H54 (cell line): ENCODE results near the gene CPAMD8.
A peak's percentile ranks its signal among the peaks of the same experiment; 100 is the strongest.

Experiments
- DNase-seq: peaks from one replicate; pipeline ENCODE4 v3.0.0; 2011; ENCODE audit warnings: low spot score, mixed read lengths; ENCODE audit not compliant: insufficient read length
- FAIRE-seq: peaks from 3 replicates; lab custom pipeline; 2011; peaks lifted over from hg19 to GRCh38; lab: Jason Lieb, UNC
- POLR2A ChIP-seq: IDR thresholded peaks from 2 replicates; pipeline ENCODE4 v1.6.1; 2011; ENCODE audit warnings: low read depth, mild to moderate bottlenecking, low read length

The CPAMD8 gene

GRCh38 chr19:17026706-17027534 lies at the start of gene CPAMD8:
Gene CPAMD8 (minus strand): TSS chr19:17026810. CDS start chr19:17026642, 168 bp downstream.
- FAIRE-seq (no peak), DNase-seq (no peak)
- TF ChIP-seq POLR2A: no peak

DNA sequence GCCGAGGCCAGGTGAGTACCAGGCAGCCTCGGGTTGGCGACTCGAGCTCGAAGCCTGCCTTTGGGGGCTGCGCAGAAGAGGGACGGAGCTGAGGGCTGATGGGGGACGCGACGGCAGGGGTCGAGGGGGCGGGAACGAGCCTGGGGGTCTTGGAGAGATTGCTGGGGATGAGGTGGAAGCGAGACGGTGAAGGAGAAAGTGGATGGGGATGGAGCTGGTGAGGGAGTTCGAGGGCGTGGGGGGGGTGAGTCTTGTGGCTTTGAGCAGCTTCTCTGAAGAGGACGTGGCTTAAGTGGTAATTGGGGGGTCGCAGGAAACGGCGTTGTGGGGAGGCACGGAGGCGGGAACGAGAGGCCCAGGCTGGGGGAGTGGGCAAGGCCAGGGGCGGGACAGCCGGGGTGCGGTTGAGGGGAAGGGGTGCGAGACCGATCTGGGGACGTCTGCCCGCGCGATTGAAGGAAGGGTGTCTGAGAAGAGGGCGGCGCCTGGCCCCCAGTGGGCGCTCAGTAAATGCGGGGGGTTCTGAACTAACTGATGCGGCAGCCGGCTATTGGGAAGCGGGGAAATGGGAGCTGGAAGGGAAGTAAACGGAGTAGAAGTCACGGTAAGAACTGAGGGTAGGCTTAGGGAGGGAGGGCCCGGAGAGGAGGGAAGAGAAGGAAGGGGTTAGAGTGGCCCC lies 49.4 kb upstream of the CPAMD8 start:
- TF ChIP-seq POLR2A: peak; percentile 59; the same call in 1 of the 2 replicates
- FAIRE-seq (no peak), DNase-seq (no peak)

- peak; percentile 46 for TF ChIP-seq POLR2A
- no peak for FAIRE-seq
- peak; percentile 95 for DNase-seq
Observed at GRCh38 chr19:17075035-17075863, 48.6 kb upstream of the CPAMD8 start, which contains the start of the genes HAUS8 and MYO9B. Gene HAUS8 (minus strand): TSS chr19:17075452. CDS start chr19:17075422, 30 bp downstream. Gene MYO9B (plus strand): TSS chr19:17075777. CDS start chr19:17101718, 25,941 bp downstream.

GRCh38 chr19:17074634-17075034 lies 48.0 kb upstream of the CPAMD8 start:
- FAIRE-seq: no peak
- no peak for TF ChIP-seq POLR2A
- DNase-seq: no peak

DNA sequence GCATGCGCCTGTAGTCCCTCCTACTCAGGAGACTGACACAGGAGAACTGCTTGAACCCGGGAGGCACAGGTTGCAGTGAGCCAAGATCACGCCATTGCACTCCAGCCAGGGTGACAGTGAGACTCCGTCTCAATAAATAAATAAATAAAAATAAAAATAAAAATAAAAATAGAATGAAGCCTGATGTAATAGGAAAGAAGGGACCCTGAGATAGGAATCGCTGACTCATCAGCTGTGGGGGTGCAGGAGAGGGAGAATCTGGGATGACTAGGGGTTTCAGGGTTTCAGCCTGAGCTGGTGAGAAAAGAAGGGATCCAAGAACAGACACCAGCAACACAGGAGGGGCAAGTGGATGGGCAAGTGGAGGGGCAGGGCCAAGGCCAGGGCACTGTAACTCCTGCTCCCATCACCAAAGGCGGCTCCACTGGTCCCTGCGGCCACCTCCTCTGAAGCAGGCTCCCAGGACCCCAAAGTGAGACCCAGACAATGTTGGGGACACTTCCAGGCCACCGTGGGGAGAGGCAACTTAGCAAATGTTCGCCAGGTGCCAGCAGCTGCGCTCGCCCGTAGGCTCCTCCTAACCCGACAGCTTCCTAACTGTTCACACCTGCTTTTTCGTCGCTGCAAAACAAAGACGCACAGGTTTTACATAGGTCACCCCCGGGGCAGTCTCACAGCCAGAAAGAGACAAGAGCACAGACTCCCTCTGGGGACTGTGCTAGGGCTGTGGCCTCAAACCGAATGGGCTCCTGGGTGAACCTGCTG lies 47.4 kb upstream of the CPAMD8 start:
- no peak for FAIRE-seq
- no peak for DNase-seq
- no peak for TF ChIP-seq POLR2A

GRCh38 chr19:17070912-17071311 lies 44.3 kb upstream of the CPAMD8 start:
- FAIRE-seq: no peak
- no peak for DNase-seq
- no peak for TF ChIP-seq POLR2A

- DNase-seq: no peak
- TF ChIP-seq POLR2A: no peak
- no peak for FAIRE-seq
Observed at GRCh38 chr19:17070421-17070820, 43.8 kb upstream of the CPAMD8 start.

GRCh38 chr19:17069193-17069592 lies 42.6 kb upstream of the CPAMD8 start:
- FAIRE-seq: no peak
- DNase-seq: no peak
- no peak for TF ChIP-seq POLR2A

GRCh38 chr19:17063428-17063827 lies 36.8 kb upstream of the CPAMD8 start:
- TF ChIP-seq POLR2A: no peak
- FAIRE-seq (no peak), DNase-seq (no peak)

DNA sequence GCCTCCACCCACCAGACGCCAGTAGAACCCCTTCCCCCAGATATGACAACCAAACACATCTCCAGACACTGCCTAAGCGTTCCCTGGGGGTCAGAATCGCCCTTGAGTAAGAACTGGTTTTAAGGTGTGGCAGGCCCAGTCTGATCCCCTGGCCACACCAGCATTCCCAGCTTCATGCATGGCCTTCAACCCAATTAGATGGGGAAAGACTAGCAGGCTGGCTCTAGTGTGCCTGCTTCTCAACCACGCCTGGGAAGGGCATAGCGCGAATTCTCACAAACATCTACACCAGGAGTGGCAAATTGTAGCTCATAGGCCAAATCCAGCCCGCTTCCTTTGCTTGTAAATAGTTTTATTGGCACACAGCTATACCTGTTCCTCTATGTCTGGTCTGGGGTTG lies 35.1 kb upstream of the CPAMD8 start:
- DNase-seq: no peak
- TF ChIP-seq POLR2A: no peak
- FAIRE-seq: no peak

DNA sequence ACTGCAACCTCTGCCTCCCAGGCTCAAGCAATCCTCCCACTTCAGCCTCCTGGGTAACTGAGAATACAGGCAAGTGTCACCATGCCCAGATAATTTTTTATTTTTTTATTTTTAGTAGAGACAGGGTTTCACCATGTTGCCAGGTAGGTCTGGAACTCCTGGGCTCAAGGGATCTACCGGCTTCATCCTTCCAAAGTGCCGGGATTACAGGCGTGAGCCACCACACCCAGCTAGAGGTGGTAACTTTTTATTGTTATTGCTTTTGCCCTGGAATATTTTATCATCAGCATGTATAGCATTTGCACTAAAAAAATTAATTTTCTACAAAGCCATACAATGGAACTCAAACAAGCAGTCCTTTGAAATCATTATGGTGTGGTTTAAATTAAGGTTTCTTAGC lies 34.6 kb upstream of the CPAMD8 start:
- DNase-seq: no peak
- no peak for FAIRE-seq
- no peak for TF ChIP-seq POLR2A

GRCh38 chr19:17060802-17061201 lies 34.2 kb upstream of the CPAMD8 start:
- TF ChIP-seq POLR2A: no peak
- DNase-seq (no peak), FAIRE-seq (no peak)

- FAIRE-seq (no peak), DNase-seq (no peak)
- no peak for TF ChIP-seq POLR2A
Observed at GRCh38 chr19:17058236-17058635, 31.6 kb upstream of the CPAMD8 start.
